ENCODE results near the gene SERP2.

DNA sequence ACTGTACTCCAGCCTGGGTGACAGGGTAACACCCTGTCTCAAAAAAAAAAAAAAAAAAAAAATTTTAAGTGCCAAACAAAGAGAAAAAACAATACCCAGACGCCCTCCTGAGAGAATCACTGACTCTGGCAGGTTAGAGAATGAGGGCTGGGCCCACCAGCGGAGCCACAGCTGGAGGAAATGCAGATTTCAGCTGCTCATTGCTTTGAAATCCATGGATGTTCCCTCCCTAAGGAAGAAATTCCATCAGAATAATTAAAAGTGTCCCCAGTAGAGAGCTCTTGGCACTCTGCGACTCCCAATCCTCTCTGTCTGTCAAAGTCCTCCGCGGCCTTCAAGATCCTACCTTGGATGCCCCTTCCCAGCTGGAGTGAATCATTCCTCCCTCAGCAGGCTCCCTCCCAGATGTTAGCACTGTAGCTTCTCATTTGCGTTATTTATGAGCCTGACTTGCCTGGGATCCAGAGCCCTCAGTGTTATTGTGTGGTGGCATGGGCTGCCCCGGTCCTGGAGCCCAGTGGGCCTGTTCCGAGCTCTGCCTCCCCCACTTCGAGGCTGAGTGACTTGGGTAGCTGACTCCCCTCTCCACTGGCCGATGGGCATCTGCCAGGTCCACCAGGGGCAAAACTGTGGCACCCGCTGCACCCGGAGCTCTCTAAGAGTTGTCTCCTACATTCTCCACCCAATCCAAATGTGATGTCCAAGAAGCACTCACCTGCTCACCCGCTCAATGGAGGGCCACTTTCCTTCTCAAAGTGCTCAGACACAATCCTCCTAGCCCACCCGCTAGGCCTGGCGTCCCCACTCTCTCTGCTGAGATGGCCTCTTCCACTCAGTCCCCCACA is 47.0 kb downstream of the SERP2 start:
- TF ChIP-seq ATF7 (IDR thresholded peaks at IDR 0.05; ENCODE audit: low read depth) (no peak), JUND (IDR thresholded peaks at IDR 0.05; ENCODE audit: low read depth, low read length) (no peak), POLR2A (IDR thresholded peaks at IDR 0.05; ENCODE audit: low read depth, low read length) (no peak)
- TF ChIP-seq, protein P1, sequence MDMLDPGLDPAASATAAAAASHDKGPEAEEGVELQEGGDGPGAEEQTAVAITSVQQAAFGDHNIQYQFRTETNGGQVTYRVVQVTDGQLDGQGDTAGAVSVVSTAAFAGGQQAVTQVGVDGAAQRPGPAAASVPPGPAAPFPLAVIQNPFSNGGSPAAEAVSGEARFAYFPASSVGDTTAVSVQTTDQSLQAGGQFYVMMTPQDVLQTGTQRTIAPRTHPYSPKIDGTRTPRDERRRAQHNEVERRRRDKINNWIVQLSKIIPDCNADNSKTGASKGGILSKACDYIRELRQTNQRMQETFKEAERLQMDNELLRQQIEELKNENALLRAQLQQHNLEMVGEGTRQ (IDR thresholded peaks at IDR 0.05; ENCODE audit: borderline replicate concordance, low read depth, low read length) = no peak

Data from GM12878 (cell line).